ENCODE data around the gene VPS51.
"Not testable (repeated sequence)": the region's sequence is repeated elsewhere in the genome, so short reads cannot be mapped to it uniquely, and the experiment has no call there.

VPS51 gene

GRCh38 chr11:65136515-65137096 lies 40.6 kb downstream of the VPS51 start:
- no peak for DNase-seq

DNA sequence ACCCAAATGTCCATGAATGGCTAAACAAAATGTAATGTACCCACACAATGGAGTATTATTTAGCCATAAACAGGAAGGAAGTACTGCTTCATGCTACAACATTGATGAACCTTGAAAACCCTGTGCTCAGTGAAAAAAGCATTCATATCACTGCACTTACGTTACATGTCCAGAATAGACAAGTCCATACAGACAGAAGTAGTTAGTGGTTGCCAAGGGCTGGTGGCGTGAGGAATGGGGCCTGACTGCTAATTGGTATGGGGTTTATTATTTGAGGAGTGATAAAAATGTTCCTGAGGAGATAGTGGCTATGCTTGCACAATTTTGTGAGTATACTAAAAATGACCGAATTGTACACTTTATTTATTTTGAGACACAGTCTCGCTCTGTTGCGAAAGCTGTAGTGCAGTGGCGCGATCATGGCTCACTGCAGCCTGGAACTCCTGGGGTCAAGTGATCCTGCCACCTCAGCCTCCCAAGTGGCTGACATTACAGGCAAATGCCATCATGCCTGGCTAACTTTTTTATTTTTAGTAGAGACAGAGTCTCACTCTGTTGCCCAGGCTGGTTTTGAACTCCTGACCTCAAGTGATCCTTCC lies 46.0 kb downstream of the VPS51 start:
- DNase-seq, result no peak

- DNase-seq, result no peak
Observed at GRCh38 chr11:65147352-65148075, 51.5 kb downstream of the VPS51 start.

DNA sequence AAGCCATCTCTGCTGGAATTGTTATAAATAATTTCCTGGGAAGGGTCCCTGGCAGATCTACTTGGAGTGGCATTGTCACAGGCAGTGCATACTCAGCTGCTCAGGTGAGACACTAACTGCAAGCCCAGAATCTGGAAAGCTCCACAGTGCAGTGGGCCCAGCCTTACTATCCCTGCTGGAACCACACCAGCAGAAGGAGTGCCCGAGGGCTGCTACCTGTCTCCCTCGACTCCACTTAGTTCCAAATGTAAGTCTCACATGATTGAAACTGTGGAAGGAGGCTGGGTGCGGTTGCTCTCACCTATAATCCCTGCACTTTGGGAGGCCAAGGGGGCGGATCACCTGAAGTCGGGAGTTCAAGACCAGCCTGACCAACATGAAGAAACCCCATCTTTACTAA lies 52.6 kb downstream of the VPS51 start:
- DNase-seq, result no peak

GRCh38 chr11:65150131-65150508 lies 54.1 kb downstream of the VPS51 start:
- DNase-seq, result not testable (repeated sequence)

GRCh38 chr11:65150509-65151299 lies 54.7 kb downstream of the VPS51 start:
- DNase-seq, result no peak

DNA sequence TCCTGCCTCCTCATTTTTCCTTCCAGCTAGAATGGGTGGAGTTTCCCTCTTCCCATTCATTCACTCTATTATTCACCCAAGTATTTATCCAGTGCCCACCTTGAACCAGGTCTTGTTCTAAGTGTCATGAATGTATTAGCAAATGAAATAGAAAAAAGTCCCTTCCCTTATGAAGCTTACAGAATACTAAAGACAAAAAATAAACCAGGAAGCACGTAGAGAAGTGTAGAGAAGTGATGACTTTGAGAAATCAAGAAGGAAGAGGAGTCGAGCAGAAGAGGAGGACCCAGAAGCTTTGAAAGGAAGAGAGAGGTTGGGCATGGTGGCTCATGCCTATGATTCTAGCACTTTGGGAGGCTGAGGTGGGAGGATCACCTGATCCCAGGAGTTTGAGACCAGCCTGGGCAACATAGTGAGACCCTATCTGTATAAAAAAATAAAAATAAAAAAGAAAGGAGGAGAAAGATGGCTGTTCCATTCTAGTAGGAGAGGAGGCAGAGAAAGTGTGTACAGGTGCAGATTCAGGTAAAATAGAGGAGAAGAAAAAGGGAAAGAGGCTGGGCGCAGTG lies 55.4 kb downstream of the VPS51 start:
- DNase-seq, result no peak

- no peak for DNase-seq
Observed at GRCh38 chr11:65152122-65152521, 56.1 kb downstream of the VPS51 start.

DNA sequence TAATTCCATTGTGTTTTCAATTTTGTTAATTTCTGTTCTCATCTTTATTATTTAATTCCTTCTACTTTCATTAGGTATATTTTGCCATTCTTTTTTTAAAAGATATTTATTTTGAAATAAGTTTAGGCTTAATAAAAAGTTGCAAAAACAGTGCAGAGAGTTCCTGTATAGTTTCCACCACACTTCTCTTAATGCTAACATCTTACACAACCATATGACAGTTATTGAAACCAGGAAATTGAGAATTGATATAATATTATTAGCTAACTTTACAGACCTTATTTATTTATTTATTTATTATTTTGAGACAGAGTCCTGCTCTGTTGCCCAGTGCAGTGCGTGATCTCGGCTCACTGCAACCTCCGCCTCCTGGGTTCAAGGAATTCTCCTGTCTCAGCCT lies 60.2 kb downstream of the VPS51 start:
- DNase-seq, result no peak

GRCh38 chr11:65156926-65157325 lies 60.9 kb downstream of the VPS51 start:
- no peak for DNase-seq

DNA sequence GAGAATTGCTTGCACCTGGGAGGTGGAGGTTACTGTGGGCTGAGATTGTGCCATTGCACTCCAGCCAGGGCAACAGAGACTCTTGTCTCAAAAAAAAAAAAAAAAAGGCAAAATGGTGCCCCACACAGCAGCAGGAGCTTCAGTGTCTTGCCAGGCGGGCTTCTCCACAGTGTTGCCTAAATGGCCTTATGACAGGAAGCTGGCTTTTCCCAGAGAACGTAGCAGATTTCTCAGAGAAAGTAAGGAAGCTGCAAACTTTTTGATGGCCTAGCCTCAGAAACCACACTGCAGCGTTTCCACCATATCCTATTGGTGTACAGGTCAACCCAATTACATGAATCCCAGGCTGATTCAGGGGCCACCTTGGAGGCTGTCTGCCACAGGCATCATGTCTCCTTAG lies 61.3 kb downstream of the VPS51 start:
- no peak for DNase-seq

DNA sequence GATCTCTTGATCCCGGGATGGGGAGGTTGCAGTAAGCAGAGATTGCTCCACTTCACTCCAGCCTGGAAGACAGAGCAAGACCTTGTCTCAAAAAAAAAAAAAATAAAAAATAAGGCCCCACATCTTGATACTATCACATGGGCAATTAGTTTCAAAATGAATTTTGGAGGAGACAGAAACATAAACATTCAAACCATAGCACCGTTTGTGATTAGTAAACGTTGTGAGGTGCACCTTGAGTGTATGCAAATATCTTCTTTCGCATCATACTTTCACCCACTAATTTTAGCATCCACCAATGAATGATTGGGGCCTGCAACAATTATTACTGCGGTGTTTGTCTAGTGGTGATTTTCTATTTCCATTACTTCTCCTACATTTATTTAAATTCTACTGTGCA lies 63.0 kb downstream of the VPS51 start:
- no peak for DNase-seq

- no peak for DNase-seq
Observed at GRCh38 chr11:65160643-65161042, 64.6 kb downstream of the VPS51 start.
